Large intestine (tissue), 3 donors: ENCODE results near the gene MGAT5B. TPM values are rescaled to one million over a fixed set of nuclear protein-coding genes. Genes with fewer than 3 reads are reported as not detected.

ENCODE experiments used
- DNase-seq, 2 donors: peaks; one replicate each; pipeline versions ENCODE4 v3.0.0 to v3.0.0-alpha.2; 2013
- H3K27ac ChIP-seq: one replicate; pipeline ENCODE4 v1.5.1; 2013; ENCODE audit warnings: low read length
- H3K27me3 ChIP-seq: 2 replicates; pipeline ENCODE4 v1.6.1; 2013; ENCODE audit warnings: low read length; ENCODE audit not compliant: control insufficient read depth, insufficient read depth
- H3K36me3 ChIP-seq: 2 replicates; pipeline ENCODE4 v1.6.1; 2013; ENCODE audit warnings: low read length; ENCODE audit not compliant: control insufficient read depth, insufficient read depth
- H3K4me1 ChIP-seq: one replicate; pipeline ENCODE4 v1.6.1; 2013; ENCODE audit warnings: low read length; ENCODE audit not compliant: control insufficient read depth, insufficient read depth
- H3K4me3 ChIP-seq: one replicate; pipeline ENCODE4 v1.5.1; 2013; ENCODE audit warnings: low read length
- H3K9me3 ChIP-seq: one replicate; pipeline ENCODE4 v1.6.1; 2013; ENCODE audit warnings: mild to moderate bottlenecking, low read depth, low read length, moderate library complexity; ENCODE audit not compliant: control insufficient read depth
- WGBS: methylation state at CpG from one replicate; pipeline ENCODE4 v1.1.5; 2013; ENCODE audit warnings: low lambda C conversion rate; ENCODE audit not compliant: insufficient coverage; 5-methylcytosine and 5-hydroxymethylcytosine counted together
- polyA plus RNA-seq: library from polyadenylated mRNA; unstranded; fragments of 120-200 nt; gene quantifications from one replicate; pipeline ENCODE4 v1.2.1, GENCODE V29; 2013

MGAT5B gene
- polyA plus RNA-seq, 1 donor: 1.4 TPM

DNA sequence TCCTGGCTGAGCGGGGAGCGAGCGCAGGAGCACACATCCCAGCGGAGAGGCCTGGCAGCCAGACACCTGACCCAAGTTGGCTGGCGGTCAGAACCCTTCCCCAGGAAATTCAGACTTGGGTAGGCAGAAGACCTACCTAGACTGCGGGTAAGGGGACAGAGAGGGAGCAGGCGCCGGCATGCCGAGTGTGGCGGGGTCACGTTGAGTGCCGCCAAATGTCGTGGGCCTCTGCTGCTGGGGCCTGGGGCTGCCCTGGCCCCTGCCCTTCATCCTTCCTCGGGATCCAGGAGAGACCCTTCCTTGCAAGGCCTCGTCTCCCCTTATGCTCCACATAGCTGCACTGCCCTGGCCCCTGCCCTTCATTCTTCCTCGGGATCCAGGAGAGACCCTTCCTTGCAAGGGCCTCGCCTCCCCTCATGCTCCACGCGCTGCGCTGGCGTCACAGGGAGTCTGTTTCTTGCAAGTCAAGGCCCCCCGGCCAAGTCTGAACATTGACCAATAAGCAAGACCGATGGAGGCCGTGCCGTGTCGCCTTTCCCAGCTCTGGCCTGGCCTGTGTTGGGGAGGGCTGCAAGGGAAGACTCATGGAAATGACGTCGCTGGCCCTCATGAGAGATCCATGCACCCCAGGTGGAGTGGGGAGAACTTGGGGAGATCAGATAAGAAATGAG, 47.8 kb downstream of the MGAT5B start:
- no peak overlapping the region for H3K4me3 ChIP-seq
- H3K36me3 ChIP-seq: no peaks in the 10 kb centered on the region
- no peak overlapping the region for H3K27ac ChIP-seq
- WGBS: no CpG with 5 or more reads among the region's 28 CpGs
- peaks cover 10% of the 10 kb centered on the region for H3K27me3 ChIP-seq
- H3K4me1 ChIP-seq: no peaks in the 10 kb centered on the region
- H3K9me3 ChIP-seq: no peaks in the 10 kb centered on the region
- no peak for DNase-seq

DNA sequence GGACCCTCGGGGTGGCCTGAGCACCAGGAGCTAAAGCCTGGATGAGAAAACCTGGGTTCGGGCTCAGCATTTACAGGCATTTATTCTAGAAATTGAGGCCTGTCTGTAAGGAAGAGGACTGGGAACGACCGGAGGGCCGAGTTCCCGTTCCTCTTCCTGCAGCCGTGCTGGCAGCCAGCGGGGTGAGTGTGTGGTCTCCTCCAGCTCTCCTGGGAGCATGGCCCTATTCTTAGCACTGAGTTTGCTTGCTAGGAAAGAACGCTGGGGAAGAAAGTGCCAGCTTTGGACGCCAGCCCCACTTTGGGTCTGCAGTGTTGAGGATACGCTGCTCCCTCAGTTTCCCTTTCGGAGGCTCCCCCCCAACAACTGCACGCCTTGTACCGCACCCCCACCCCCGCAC, 49.6 kb downstream of the MGAT5B start:
- no peaks in the 10 kb centered on the region for H3K36me3 ChIP-seq
- no peaks in the 10 kb centered on the region for H3K9me3 ChIP-seq
- WGBS: no CpG with 5 or more reads among the region's 15 CpGs
- H3K27ac ChIP-seq: no peak overlapping the region
- H3K27me3 ChIP-seq: peaks cover 10% of the 10 kb centered on the region
- H3K4me3 ChIP-seq: no peak overlapping the region
- no peak for DNase-seq
- no peaks in the 10 kb centered on the region for H3K4me1 ChIP-seq

DNA sequence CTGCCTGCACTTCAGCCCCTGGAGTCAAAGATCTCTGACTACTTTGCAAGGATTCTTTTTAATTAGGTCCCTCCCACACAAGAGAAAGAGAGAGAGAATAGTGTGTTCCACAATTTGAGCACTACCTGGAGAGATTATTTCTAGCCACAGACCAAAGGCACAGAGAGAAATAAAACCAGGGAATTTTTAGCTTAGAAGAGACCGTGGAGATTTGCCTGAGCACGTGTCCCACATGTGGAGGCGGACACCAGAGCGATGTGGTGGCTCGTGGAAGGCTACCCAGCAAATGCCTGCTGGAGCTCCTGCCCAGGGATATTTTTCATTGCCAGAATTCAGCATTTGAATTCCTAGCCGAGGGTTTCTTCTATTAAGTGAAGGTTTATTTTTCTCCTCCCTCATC, 50.6 kb downstream of the MGAT5B start:
- peaks cover 10% of the 10 kb centered on the region for H3K27me3 ChIP-seq
- no CpG with 5 or more reads among the region's 6 CpGs for WGBS
- no peaks in the 10 kb centered on the region for H3K9me3 ChIP-seq
- H3K4me3 ChIP-seq: no peak overlapping the region
- no peak overlapping the region for H3K27ac ChIP-seq
- H3K4me1 ChIP-seq: no peaks in the 10 kb centered on the region
- no peak for DNase-seq
- H3K36me3 ChIP-seq: no peaks in the 10 kb centered on the region

DNA sequence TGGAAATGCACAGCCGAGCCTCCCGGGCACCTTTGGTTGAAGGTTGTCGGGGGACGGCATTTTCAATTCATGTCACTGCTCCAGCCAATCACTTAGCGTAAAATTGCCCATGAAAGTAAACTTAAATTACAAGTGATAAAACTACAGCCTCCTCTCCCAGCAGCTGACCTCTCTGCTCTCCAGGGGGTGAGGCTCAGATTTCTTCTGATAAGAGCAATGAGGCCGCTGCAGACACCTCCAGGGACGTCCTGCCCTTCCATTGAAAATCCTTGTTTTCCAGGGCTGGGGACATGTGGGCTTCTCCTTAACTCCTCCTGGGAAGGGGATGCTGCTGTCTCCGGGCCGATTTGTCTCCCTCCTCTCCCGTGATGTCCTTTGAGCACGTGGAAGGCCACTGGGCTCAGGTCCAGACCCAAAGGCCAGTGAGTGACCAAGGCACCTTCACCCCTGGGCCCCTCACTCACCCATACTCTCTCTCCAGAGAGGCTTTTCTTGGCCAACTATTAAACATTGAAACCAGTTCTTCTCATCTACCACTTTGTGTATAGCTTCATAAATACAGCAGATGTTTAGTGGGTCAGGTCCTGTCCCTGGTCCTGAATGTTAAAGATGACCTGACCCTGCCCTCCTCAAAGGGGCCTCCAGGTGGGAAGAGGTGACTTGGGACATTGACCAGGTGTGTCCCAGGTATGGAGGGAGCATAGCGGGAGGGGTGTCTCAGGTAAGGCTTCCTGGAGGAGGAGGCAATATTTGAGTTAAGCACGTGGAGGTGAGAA, 52.3 kb downstream of the MGAT5B start:
- WGBS: no CpG with 5 or more reads among the region's 13 CpGs
- no peak overlapping the region for H3K27ac ChIP-seq
- no peaks in the 10 kb centered on the region for H3K4me1 ChIP-seq
- no peaks in the 10 kb centered on the region for H3K36me3 ChIP-seq
- peaks cover 10% of the 10 kb centered on the region for H3K27me3 ChIP-seq
- no peaks in the 10 kb centered on the region for H3K9me3 ChIP-seq
- no peak overlapping the region for H3K4me3 ChIP-seq
- no peak for DNase-seq

DNA sequence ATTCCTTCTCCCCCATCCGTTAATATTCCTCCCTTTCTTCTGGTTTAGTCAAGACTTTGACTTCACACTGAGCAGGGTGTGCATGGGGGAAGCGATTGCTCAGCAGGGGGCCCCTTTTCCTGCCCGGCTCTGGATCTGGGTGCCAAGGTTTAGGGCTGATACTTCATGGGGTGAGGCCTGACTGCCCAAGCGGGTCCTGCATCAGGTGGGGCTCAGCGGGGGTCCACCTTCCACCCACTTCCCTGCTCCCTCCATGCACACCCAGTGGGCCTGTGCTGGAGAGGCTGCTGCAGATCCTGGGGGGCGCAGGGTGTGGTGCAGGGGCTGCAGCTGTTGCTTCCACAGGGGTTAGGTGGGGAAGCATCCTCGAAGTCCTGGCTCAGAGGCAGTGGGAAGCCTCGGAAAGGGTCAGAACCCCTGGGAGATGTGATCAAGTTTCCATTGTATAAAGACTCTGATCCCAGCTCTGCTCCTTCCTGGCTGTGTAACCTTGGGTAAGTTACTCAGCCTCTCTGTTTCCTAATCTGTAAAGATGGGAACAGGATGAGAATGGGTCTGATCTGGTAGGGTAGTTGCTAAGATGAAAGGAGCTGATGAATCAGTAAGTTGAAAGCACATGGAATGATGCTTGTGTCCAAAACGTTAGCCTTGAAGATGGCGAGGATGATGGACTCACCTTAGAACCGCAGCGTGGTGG, 53.3 kb downstream of the MGAT5B start:
- no CpG with 5 or more reads among the region's 12 CpGs for WGBS
- DNase-seq: no peak
- no peaks in the 10 kb centered on the region for H3K36me3 ChIP-seq
- H3K9me3 ChIP-seq: no peaks in the 10 kb centered on the region
- H3K4me3 ChIP-seq: no peak overlapping the region
- H3K27ac ChIP-seq: no peak overlapping the region
- no peaks in the 10 kb centered on the region for H3K4me1 ChIP-seq
- H3K27me3 ChIP-seq: peaks cover 10% of the 10 kb centered on the region

DNA sequence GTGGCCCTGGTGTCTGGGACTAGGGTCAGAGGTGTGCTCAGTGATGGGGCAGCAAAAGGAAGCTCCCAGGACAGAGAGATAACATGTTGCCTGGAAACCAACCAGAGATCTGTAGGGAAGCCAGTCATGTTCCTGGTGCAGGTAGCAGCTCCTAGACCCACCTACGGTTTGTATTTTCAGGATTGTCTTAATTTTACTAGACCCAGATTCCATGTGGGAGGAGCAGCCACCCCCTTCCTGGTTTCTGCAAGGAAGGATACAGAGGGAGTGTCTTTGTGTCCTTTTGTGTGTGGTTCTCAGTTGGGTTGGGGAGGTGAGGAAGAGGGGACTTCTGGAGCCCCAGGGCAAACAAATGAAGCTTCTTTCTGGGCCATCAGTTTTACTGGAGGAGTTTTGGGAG, 53.9 kb downstream of the MGAT5B start:
- WGBS: no CpG with 5 or more reads among the region's 1 CpG

DNA sequence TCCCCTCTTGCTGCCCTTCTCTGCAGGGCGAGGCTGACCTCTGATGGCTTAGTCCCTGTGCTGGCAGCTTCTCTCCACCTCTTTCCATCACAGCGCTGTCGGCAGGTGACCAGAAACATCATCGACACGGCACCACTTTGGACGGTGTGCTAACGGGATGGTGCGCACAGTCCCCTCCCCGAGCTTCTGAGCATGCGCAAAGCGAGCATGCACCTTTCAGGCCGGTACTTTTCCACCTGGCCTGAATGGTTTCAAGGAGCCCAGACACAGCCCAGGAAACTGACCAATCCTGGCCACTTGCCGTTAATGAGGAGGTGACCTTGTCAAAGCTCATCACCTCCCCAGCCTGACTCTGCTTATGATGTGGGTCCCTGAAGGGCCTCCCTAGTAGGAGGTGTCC, 54.8 kb downstream of the MGAT5B start:
- no CpG with 5 or more reads among the region's 13 CpGs for WGBS
- H3K27ac ChIP-seq: no peak overlapping the region

More for the DNA sequence above, 53.9 kb downstream of the MGAT5B start:
- H3K4me3 ChIP-seq: no peak overlapping the region
- H3K27me3 ChIP-seq: peaks cover 10% of the 10 kb centered on the region
- no peak overlapping the region for H3K27ac ChIP-seq
- H3K36me3 ChIP-seq: no peaks in the 10 kb centered on the region
- H3K4me1 ChIP-seq: no peaks in the 10 kb centered on the region
- no peaks in the 10 kb centered on the region for H3K9me3 ChIP-seq
- DNase-seq: no peak

DNA sequence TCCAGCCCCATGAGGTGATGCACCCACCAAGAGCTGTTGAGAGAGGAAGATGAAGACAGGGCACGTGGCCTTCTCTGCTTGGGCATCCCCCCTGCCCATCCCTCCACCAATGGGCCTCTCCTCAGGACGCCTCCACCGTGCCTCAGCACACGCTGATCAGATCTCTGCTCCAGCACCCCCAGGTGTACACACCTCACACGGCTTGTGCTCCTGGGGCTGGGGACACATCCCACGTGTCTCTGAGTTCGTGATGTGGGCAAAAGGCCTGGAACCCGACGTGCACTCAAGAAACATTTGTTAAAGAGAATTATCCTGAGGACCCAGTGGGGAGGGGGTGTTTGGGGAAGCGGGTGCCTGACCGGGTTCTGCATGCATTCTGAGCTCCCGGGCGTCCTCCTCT, 55.3 kb downstream of the MGAT5B start:
- Histone ChIP-seq H3K27me3 (peaks cover 10% of the 10 kb centered on the region), H3K36me3 (no peaks in the 10 kb centered on the region), H3K4me1 (no peaks in the 10 kb centered on the region), H3K27ac (no peak overlapping the region), H3K4me3 (no peak overlapping the region), H3K9me3 (no peaks in the 10 kb centered on the region)
- WGBS: no CpG with 5 or more reads among the region's 13 CpGs
- no peak for DNase-seq

More for the DNA sequence above, 54.8 kb downstream of the MGAT5B start:
- H3K36me3 ChIP-seq: no peaks in the 10 kb centered on the region
- no peak for DNase-seq
- no peaks in the 10 kb centered on the region for H3K9me3 ChIP-seq
- H3K4me3 ChIP-seq: no peak overlapping the region
- H3K27me3 ChIP-seq: peaks cover 10% of the 10 kb centered on the region
- H3K4me1 ChIP-seq: no peaks in the 10 kb centered on the region

DNA sequence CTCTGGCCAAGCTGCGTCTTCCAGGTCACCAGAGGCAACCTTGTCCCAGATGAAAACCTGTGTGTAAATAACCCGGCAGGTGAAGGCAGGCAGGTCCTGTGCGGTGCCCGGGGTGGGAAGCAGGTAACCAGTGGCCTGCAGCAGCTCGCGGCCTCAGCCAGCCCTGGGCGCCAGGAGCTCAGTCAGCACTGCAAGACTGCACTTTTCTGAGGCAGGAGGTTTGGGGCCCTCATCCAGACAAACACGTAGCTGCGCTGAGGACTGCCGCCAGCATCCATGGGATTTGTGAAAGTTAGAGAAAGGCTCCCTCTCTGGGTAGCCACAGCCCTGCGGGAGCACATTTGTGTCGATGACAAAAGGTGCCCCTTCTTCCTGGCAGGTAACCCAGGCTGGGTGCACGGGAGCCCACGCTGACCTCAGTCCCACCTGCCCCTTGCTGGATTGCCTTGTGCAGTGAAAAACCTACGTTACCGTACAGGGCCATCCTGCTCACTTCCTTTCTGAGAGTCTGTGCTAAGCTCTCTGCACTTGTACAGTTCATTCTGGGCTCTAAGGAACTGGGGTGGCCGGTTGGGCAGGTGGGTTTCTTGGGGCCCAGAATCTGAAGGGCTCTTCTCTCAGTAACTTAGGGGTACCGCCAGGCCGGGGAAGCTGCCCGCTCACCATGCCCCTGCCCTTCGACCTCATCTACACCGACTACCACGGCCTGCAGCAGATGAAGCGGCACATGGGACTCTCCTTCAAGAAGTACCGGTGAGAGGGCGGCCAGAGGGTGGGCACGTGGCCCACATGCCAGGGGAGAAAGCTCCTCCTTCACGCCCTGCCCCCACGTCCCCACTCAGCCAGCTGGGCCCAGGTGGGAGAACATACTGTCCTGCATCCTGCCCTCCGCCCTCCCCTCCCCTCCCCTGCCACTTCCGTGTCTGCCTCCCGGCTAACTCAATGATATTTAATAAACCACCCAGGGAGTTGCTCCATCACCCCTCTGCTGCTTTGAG, 56.4 kb downstream of the MGAT5B start:
- Histone ChIP-seq H3K36me3 (no peaks in the 10 kb centered on the region), H3K4me3 (no peak overlapping the region), H3K27me3 (peaks cover 10% of the 10 kb centered on the region), H3K4me1 (no peaks in the 10 kb centered on the region), H3K9me3 (no peaks in the 10 kb centered on the region), H3K27ac (no peak overlapping the region)
- 80% methylated on average over 1 of the region's 32 CpGs for WGBS
- DNase-seq: no peak
